GM23248 (cell line): ENCODE measurements around the gene CFAP45. TPM values are rescaled to one million over a fixed set of nuclear protein-coding genes. Genes with fewer than 3 reads are reported as not detected.
A peak's percentile ranks its signal among the peaks of the same experiment; 100 is the strongest.
"Not testable (repeated sequence)": the region's sequence is repeated elsewhere in the genome, so short reads cannot be mapped to it uniquely, and the experiment has no call there.

Source experiments
- DNase-seq: peaks from one replicate; pipeline ENCODE4 v3.0.0-alpha.2; 2015
- H2AFZ ChIP-seq: fragments of 200-600 bp; sonication (generic); 2 replicates; pipeline ENCODE4 v1.6.1; 2016; ENCODE audit warnings: antibody characterized with exemption
- H3F3A ChIP-seq: fragments of 200-600 bp; sonication (generic); 2 replicates; pipeline ENCODE4 v1.6.1; 2016; ENCODE audit warnings: mild to moderate bottlenecking, antibody characterized with exemption, mixed run types; ENCODE audit not compliant: insufficient read depth
- H3K27ac ChIP-seq: fragments of 200-600 bp; sonication (generic); 2 replicates; pipeline ENCODE4 v1.5.1; 2016; ENCODE audit warnings: mild to moderate bottlenecking
- H3K27me3 ChIP-seq: fragments of 200-600 bp; sonication (generic); replicated peaks from 2 replicates; pipeline ENCODE4 v1.6.1; 2016; ENCODE audit warnings: mild to moderate bottlenecking; ENCODE audit not compliant: insufficient read depth
- H3K36me3 ChIP-seq: fragments of 200-600 bp; sonication (generic); 2 replicates; pipeline ENCODE4 v1.6.1; 2016; ENCODE audit warnings: low read depth, mild to moderate bottlenecking
- H3K4me1 ChIP-seq: fragments of 200-600 bp; sonication (generic); 2 replicates; pipeline ENCODE4 v1.6.1; 2016; ENCODE audit warnings: mild to moderate bottlenecking; ENCODE audit not compliant: insufficient read depth
- H3K4me2 ChIP-seq: fragments of 200-600 bp; sonication (generic); one replicate; pipeline ENCODE4 v1.6.1; 2016; ENCODE audit warnings: mild to moderate bottlenecking; ENCODE audit not compliant: unreplicated experiment
- H3K4me3 ChIP-seq: fragments of 200-600 bp; sonication (generic); 2 replicates; pipeline ENCODE4 v1.5.1; 2016; ENCODE audit warnings: mild to moderate bottlenecking
- H3K79me2 ChIP-seq: fragments of 200-600 bp; sonication (generic); 2 replicates; pipeline ENCODE4 v1.6.1; 2016; ENCODE audit warnings: mild to moderate bottlenecking; ENCODE audit not compliant: insufficient read depth
- H3K9ac ChIP-seq: fragments of 200-600 bp; sonication (generic); 2 replicates; pipeline ENCODE4 v1.6.1; 2016; ENCODE audit warnings: mild to moderate bottlenecking
- H3K9me2 ChIP-seq: fragments of 200-600 bp; sonication (generic); 2 replicates; pipeline ENCODE4 v1.6.1; 2016; ENCODE audit warnings: mixed run types, mild to moderate bottlenecking, moderate library complexity; ENCODE audit not compliant: insufficient read depth
- H3K9me3 ChIP-seq: fragments of 200-600 bp; sonication (generic); one replicate; pipeline ENCODE4 v1.6.1; 2017; ENCODE audit warnings: low read depth
- H4K20me1 ChIP-seq: fragments of 200-600 bp; sonication (generic); 2 replicates; pipeline ENCODE4 v1.6.0; 2016; ENCODE audit not compliant: insufficient read depth
- EZH2 ChIP-seq: fragments of 200-600 bp; sonication (generic); IDR thresholded peaks from 2 replicates; pipeline ENCODE4 v1.6.1; 2018; ENCODE audit warnings: antibody characterized with exemption, mild to moderate bottlenecking; ENCODE audit not compliant: insufficient read depth, poor library complexity, severe bottlenecking
- EZH2phosphoT487 ChIP-seq: fragments of 200-600 bp; sonication (generic); IDR thresholded peaks from 2 replicates; pipeline ENCODE4 v1.6.1; 2018; ENCODE audit warnings: antibody characterized with exemption, moderate library complexity, mild to moderate bottlenecking, low read depth; ENCODE audit not compliant: insufficient read depth
- WGBS, 2 experiments: methylation state at CpG; one replicate each; pipeline ENCODE4 v1.1.6; 2015 to 2017; ENCODE audit warnings: low lambda C conversion rate in 2 of 2, low coverage in 1 of 2; ENCODE audit errors: missing lambda C conversion rate in 2 of 2; 5-methylcytosine and 5-hydroxymethylcytosine counted together
- in situ Hi-C: fragments of 300-500 bp; cut with MboI; formaldehyde crosslinking; loops from 2 replicates; pipeline ENCODE4 v1.15.0; 2020
- polyA plus RNA-seq: library from polyadenylated mRNA; unstranded; fragments of >200 nt; fragmentation: Nextera tagmentation; extraction: Ambion mirVana; gene quantifications from 2 replicates; pipeline ENCODE4 v1.2.1, GENCODE V29; 2016
- total RNA-seq: library from RNA; depleted of rRNA; stranded (reverse); fragments of >200 nt; shearing (Covaris generic); gene quantifications from 2 replicates; pipeline ENCODE4 v1.2.3, GENCODE V29; 2014

Gene CFAP45
- total and polyA plus RNA-seq, 2 experiments from 2014 or later = 0.51 TPM; not detected in 1

DNA sequence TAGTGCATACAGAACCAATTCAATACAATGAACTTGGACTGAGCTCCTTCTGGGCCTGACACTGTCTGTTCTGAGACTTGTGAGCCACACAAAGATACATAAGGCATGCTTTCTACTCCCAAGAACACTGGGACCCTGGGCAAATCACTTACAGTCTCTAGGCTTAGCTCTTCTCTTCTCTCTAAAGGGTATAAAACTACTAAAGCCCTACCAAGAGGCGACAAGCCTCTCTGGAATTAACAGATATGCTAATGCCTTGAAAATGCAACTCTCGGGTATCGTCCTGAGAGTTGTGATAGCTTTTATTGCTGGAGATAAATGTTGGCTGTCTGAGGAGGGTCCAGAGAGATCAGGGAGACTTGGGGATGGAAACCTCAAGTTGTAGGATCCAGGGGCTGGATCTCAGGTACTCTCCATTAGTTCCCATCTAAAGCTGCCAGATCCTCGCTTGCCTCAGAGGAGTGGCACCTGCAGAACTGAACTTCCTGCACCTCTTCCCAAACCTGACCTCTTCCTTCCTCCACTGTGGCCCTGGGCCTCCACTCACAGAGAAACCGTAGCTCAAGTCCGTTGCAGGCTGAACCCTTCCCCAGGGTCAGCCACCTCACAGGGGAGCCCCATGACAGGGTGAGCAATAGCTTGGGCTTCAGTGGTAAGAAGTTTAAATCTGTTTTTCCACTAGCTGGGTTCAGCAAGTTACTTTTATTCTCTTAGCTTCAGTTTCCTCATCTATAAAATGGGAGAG is 11.5 kb upstream of the CFAP45 start:
- in situ Hi-C loops = no loop called here
- WGBS, 2 experiments = 90 to 93% methylated on average over 6 of the region's 6 CpGs
- H3K9ac ChIP-seq = peak overlapping the region; percentile 59

DNA sequence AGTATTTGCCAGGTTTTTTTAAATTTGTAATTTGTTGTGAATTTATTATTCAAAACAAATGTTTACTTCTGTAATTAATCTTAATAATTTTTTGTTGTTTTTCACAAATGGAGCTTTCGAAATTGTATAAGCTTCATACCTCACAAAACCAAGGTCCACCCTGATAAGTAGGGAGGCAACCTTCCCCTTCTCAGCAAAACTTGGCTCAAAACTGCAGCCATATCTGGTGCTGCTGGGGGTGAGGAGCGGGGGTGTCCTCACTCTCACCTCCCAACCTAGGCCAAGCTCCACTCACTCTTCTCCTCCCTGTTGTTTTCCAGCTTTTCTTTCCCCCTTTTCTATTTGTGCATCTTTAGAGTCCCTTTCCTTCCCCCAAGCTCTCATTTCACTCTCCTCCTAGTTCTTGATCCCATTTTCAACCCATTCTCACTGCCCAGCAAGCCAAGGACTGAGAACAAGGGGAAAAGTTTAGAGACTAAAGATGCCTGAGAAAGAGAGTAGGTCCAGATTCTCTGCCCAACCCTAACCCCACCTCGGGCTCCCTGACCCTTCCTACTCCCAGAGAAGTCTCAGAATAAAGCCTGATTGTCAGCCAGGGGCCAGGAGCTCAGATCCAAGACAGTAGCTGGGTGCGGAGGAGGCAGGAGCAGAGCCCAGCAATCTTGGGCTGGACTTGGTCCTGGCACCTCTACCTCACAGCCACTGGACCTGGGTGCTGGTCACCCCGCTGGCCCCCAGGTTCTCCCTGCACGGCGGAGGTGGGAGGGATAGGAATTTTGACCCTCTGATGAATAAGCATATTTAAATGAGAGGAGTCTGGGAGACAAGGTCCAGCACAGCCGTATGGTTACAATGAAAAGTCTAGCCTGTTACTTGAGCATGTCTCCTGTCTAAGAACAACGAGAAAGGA is 8.3 kb upstream of the CFAP45 start:
- Histone ChIP-seq H3K9ac (no peak overlapping the region), H3K9me2 (no peaks in the 10 kb centered on the region), H4K20me1 (no peaks in the 10 kb centered on the region), H3K27me3 (no peaks in the 10 kb centered on the region), H3K79me2 (no peaks in the 10 kb centered on the region), H3F3A (peaks cover 4% of the 10 kb centered on the region), H3K4me1 (peaks cover 32% of the 10 kb centered on the region), H3K4me3 (no peak overlapping the region), H3K27ac (no peak overlapping the region), H3K9me3 (no peaks in the 10 kb centered on the region), H3K36me3 (no peaks in the 10 kb centered on the region), H3K4me2 (no peak overlapping the region), H2AFZ (no peak overlapping the region)
- WGBS, 2 experiments = 69 to 75% methylated on average over 9 of the region's 9 CpGs
- no peak for DNase-seq
- TF ChIP-seq EZH2 (no peak), EZH2phosphoT487 (no peak)
- in situ Hi-C loops = no loop called here

More for the DNA sequence above, 11.5 kb upstream of the CFAP45 start:
- Histone ChIP-seq H2AFZ (no peak overlapping the region), H4K20me1 (no peaks in the 10 kb centered on the region), H3K79me2 (no peaks in the 10 kb centered on the region), H3F3A (peaks cover 15% of the 10 kb centered on the region), H3K27ac (peak overlapping the region; percentile 73), H3K36me3 (no peaks in the 10 kb centered on the region), H3K9me3 (no peaks in the 10 kb centered on the region), H3K4me1 (peaks cover 44% of the 10 kb centered on the region), H3K4me3 (no peak overlapping the region), H3K9me2 (no peaks in the 10 kb centered on the region), H3K27me3 (no peaks in the 10 kb centered on the region), H3K4me2 (no peak overlapping the region)
- no peak for DNase-seq
- TF ChIP-seq EZH2phosphoT487 (no peak), EZH2 (no peak)

DNA sequence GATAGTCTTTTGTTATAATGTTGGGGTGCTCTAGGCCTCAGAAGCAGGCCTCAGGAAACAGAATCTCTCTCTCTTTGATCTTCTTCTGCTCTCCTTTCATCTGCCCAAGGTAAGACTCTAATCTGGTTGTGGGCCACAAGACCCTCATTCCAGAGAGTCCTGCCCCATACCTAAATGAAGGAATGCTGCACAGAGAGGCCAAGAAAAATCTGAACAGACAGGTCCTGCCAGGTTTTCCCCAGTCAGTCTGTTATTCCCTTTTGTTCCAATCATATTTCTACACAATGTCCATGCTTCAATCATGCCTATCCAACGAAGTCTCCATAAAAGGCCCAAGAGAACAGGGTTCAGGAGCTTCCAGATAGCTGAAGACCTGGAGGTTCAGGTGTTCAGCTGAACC is 7.0 kb upstream of the CFAP45 start:
- no peaks in the 10 kb centered on the region for H3K27me3 ChIP-seq
- in situ Hi-C loops = no loop called here
- H4K20me1 ChIP-seq = no peaks in the 10 kb centered on the region
- no peak for DNase-seq
- H3K9me3 ChIP-seq = no peaks in the 10 kb centered on the region
- H3F3A ChIP-seq = no peaks in the 10 kb centered on the region
- no peak overlapping the region for H3K9ac ChIP-seq
- no peak overlapping the region for H3K27ac ChIP-seq
- no peak overlapping the region for H2AFZ ChIP-seq
- no peak overlapping the region for H3K4me3 ChIP-seq
- H3K79me2 ChIP-seq = no peaks in the 10 kb centered on the region
- H3K9me2 ChIP-seq = no peaks in the 10 kb centered on the region
- 27 to 45% methylated on average over 1 of the region's 1 CpG for WGBS, 2 experiments
- no peak overlapping the region for H3K4me2 ChIP-seq
- TF ChIP-seq EZH2 (no peak), EZH2phosphoT487 (no peak)
- peaks cover 20% of the 10 kb centered on the region for H3K4me1 ChIP-seq
- no peaks in the 10 kb centered on the region for H3K36me3 ChIP-seq

DNA sequence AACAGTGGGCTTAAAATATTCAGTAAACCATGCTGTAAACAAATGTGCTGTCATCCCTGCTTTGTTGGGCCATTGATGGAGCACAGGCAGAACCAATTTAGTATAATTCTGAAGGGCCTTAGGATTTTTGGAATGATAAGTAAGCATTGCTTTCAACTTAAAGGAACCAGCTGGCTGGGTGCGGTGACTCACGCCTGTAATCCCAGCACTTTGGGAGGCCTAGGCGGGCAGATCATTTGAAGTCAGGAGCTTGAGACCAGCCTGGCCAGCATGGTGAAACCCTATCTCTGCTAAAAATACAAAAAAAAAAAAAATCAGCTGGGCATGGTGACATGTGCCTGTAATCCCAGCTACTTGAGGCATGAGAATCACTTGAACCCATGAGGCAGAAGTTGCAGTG is 4.1 kb upstream of the CFAP45 start:
- H3K79me2 ChIP-seq, H3K27me3 ChIP-seq, H3K9me3 ChIP-seq, H3K36me3 ChIP-seq, H3K27ac ChIP-seq, DNase-seq, H3K9me2 ChIP-seq, H3F3A ChIP-seq, H3K9ac ChIP-seq, H3K4me3 ChIP-seq, H4K20me1 ChIP-seq, H3K4me1 ChIP-seq, H3K4me2 ChIP-seq, in situ Hi-C loops, H2AFZ ChIP-seq: not testable (repeated sequence)
- 91 to 97% methylated on average over 3 of the region's 3 CpGs for WGBS, 2 experiments
